HG02678 (cell line): ENCODE data around the gene GPD2.

ENCODE experiments used
- ATAC-seq: cut with Tn5 transposase; IDR thresholded peaks from one replicate; pipeline ENCODE4 v1.9.1; 2021; ENCODE audit warnings: mild to moderate bottlenecking, moderate library complexity; ENCODE audit not compliant: unreplicated experiment

Gene GPD2

DNA sequence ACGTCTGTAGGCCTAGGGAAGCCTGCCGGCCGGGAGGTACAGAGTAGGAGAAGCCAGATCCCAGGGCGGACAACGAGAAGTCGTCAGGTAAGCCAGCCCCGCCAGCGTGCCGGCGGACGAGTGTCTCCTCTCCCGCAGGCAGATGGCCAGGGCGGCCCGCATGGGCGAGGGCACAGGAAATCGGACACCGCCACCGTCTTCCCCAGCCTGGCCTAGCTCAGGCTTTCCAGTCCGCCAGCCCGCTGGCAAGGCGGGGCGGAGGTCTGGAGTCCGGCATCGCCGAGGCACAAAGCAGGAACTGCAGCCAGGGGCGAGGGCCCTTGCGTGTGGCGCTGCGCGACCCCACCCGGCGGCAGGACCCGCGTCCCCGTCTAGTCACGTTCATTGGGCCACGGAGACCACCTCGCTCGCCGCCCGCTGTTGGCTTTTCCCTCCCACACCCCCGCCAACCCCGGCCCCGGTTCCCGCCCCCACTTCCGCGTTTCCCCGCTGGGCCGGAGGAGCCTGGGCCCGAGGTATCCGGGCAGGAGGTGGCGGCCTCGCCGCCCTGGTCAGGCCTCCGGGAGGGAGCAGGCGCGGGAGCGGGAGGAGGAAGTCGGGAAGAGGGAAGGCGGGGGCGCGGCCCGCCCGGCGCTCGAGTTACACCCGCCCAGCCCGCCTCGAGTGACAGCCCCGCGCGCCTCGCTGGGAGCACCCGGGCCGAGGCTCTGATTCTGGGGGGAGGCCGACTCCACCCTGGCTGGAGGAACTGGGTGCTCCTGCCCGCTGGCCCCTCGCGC is at the start of gene GPD2:
Gene GPD2, plus strand, starts transcription at position 662 of the 779 bp plus-strand sequence. CDS start 39,727 bp downstream, outside the sequence.
- peak; percentile 50 for ATAC-seq

- ATAC-seq, result no peak
Measured at GRCh38 chr2:156394033-156394741, 42.0 kb upstream of the GPD2 start.

- peak; percentile 45 for ATAC-seq
Measured at GRCh38 chr2:156396126-156396525, 40.1 kb upstream of the GPD2 start.

- ATAC-seq, result no peak
Measured at GRCh38 chr2:156397229-156397628, 39.0 kb upstream of the GPD2 start.

DNA sequence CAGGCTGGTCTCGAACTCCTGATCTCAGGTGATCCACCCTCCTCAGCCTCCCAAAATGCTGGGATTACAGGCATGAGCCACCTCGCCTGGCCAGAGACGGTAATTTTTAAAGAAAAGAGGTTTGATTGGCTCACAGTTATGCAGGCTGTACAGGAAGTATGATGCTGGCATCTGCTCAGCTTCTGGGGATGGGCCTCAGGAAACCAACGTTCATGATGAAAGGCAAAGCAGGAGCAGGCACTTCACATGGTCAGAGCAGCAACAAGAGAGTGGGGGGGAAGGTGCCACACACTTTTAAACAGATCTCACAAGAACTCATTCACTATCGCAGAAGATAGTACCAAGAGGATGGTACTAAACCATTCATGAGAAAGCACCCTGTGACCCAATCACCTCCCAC is 38.0 kb upstream of the GPD2 start:
- ATAC-seq, result no peak

GRCh38 chr2:156399224-156399949 is 36.8 kb upstream of the GPD2 start:
- ATAC-seq, result no peak

GRCh38 chr2:156399950-156400705 is 36.1 kb upstream of the GPD2 start:
- peak; percentile 32 for ATAC-seq

GRCh38 chr2:156400706-156401678 is 35.2 kb upstream of the GPD2 start:
- peak; percentile 64 for ATAC-seq

- no peak for ATAC-seq
Measured at GRCh38 chr2:156401861-156402260, 34.3 kb upstream of the GPD2 start.

- ATAC-seq, result no peak
Measured at GRCh38 chr2:156405586-156405985, 30.6 kb upstream of the GPD2 start.

GRCh38 chr2:156411835-156412234 is 24.3 kb upstream of the GPD2 start:
- no peak for ATAC-seq

GRCh38 chr2:156421851-156422250 is 14.3 kb upstream of the GPD2 start:
- ATAC-seq, result no peak

DNA sequence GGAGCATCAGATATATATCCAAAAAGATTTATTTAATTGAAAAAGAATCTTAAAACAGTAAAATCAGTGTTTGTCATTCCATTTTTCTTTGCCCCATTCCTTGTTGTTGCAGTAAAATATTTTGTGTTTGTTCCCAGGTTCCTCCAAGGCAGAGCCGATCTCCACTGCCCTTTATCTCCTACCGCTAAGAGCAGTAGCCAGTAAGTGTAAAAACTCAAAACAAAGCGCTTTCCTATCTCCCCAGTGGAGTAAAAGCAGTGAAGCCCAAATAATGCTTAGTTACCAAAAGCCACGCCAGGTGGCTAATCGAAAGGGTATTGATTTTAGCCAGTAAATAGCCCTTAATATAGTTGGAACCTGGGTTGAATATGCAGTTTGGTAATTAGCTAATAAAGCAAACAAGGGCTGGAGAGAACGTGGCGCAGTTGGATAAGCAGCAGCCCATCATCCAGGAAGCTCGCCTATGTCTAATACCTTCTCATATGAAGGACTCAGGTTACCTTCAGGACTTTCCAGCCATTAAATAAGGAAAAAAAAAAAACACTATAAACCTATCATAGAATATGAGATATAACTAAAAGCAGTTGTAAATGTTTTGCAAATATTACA is 12.4 kb upstream of the GPD2 start:
- ATAC-seq, result no peak

- ATAC-seq, result no peak
Measured at GRCh38 chr2:156427074-156427473, 9.1 kb upstream of the GPD2 start.

GRCh38 chr2:156429211-156429610 is 7.0 kb upstream of the GPD2 start:
- no peak for ATAC-seq

GRCh38 chr2:156430236-156430979 is 5.8 kb upstream of the GPD2 start:
- peak; percentile 20 for ATAC-seq

DNA sequence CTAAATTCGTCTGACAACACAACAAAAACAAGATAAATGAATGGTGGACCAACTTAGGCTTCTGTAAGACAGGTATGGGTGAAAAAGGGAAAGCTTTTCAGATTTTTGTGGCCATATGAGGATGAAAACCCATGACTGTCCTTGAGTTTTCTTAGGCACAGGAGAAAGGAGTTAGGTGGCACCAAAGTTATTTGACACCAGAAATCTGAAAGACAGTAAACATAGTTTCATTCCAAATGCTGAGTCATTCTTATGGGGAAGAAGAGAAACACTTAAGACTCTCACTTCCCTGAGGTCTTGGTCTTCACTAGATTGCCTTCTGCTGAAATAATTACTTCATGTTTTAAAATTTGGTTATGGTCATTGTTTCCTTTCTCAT is 5.2 kb upstream of the GPD2 start:
- ATAC-seq, result peak; percentile 69

DNA sequence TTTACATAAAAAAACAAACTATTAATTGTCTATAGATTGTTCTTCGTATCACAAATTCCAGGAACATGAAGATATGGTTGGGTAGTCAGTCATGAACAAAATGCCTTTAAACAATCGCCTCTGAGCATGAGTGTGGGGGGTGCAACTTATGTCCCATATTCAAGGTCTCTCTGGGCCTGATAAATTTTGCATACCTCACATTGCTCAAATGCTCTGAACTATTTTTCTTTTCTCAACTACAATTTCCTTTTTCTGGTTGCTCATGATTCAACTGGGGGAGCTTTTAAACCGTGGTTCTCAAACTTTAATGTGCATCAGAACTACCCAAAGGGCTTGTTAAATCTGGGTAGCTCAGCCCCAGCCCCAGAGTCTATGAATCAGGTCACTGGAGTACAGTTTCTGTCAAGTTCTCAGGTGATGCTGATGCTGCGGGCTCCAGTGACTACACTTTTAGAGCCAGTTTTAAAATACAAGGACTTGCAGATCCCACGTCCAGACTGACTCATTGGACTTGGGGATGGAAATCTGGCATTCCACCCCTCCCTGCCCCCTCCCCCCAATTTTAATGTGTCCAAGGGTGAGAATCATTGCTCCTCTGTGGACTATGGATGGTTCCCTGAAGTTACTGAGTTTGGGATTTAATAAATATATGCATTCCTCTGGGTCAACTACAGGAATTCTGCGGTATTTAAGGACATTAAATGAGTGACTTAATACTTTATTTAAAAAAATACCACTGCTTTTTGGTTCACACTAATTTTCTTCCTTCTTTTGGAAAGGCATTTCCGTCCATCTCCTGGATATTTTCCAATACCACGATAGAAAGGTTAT is 1.5 kb upstream of the GPD2 start:
- ATAC-seq, result no peak
